IMR-90 (cell line): ENCODE measurements around the gene CDKAL1.

ENCODE experiments used
- CTCF ChIP-seq: conservative IDR thresholded peaks from 2 replicates; pipeline ENCODE4 v1.5.1; 2012; ENCODE audit warnings: mild to moderate bottlenecking, low read depth, low read length, improper control_type of control experiment
- NFE2L2 ChIP-seq: fragments of 150-350 bp; IDR thresholded peaks from 2 replicates; pipeline ENCODE4 v1.6.1; 2016; ENCODE audit warnings: low read depth, mild to moderate bottlenecking, low read length
- RCOR1 ChIP-seq: IDR thresholded peaks from 2 replicates; pipeline ENCODE4 v1.6.1; 2012; ENCODE audit warnings: mild to moderate bottlenecking, low read length, improper control_type of control experiment; ENCODE audit not compliant: insufficient replicate concordance

GRCh38 chr6:21079468-21080048, 545.3 kb downstream of the CDKAL1 start:
- TF ChIP-seq CTCF: no peak
- no peak for TF ChIP-seq NFE2L2
- no peak for TF ChIP-seq RCOR1
